Esophagus muscularis mucosa (tissue), 4 donors: ENCODE data around the gene ATF6. TPM values are rescaled to one million over a fixed set of nuclear protein-coding genes. Genes with fewer than 3 reads are reported as not detected.

ENCODE experiments used
- DNase-seq: peaks from one replicate; pipeline ENCODE4 v3.0.0-alpha.2; 2017; ENCODE audit errors: extremely low spot score
- H3K27ac ChIP-seq, 4 donors: fragments of 200-600 bp; sonication (generic); replicated peaks in 1 of 4; 1 replicate in 3 of 4; 2 replicates in 1 of 4; pipeline ENCODE4 v1.5.1; 2016 to 2019; ENCODE audit warnings: mild to moderate bottlenecking in 1 of 4
- H3K27me3 ChIP-seq, 4 donors: fragments of 200-600 bp; sonication (generic); one replicate each; pipeline versions ENCODE4 v1.5.1 to v1.6.0; 2016 to 2019
- H3K36me3 ChIP-seq, 4 donors: fragments of 200-600 bp; sonication (generic); one replicate each; pipeline ENCODE4 v1.5.1; 2016 to 2019
- H3K4me1 ChIP-seq, 4 donors: fragments of 200-600 bp; sonication (generic); one replicate each; pipeline ENCODE4 v1.5.1; 2016 to 2019
- H3K4me3 ChIP-seq, 4 donors: fragments of 200-600 bp; sonication (generic); 1 replicate in 2 of 4; 2 replicates in 2 of 4; pipeline ENCODE4 v1.5.1; 2016 to 2019; ENCODE audit warnings: mild to moderate bottlenecking in 4 of 4, moderate library complexity in 1 of 4
- H3K9me3 ChIP-seq, 4 donors: fragments of 200-600 bp; sonication (generic); 1 replicate in 3 of 4; 2 replicates in 1 of 4; pipeline ENCODE4 v1.5.1; 2016 to 2019
- EP300 ChIP-seq: sonication (generic); formaldehyde crosslinking; IDR thresholded peaks from one replicate; pipeline ENCODE4 v1.6.1; 2017; ENCODE audit warnings: antibody characterized with exemption
- POLR2A ChIP-seq: fragments of 450-650 bp; IDR thresholded peaks from one replicate; pipeline ENCODE4 v1.6.1; 2017; ENCODE audit warnings: antibody characterized with exemption, moderate library complexity, mild to moderate bottlenecking, low read depth
- POLR2AphosphoS5 ChIP-seq, 2 donors: sonication (generic); formaldehyde crosslinking; IDR thresholded peaks; one replicate each; pipeline ENCODE4 v1.6.1; 2017; ENCODE audit warnings: antibody characterized with exemption in 2 of 2
- WGBS: methylation state at CpG from one replicate; pipeline ENCODE4 v1.1.5; 2018; 5-methylcytosine and 5-hydroxymethylcytosine counted together
- intact Hi-C: fragments of 100-400 bp; cut with DNase I; formaldehyde crosslinking; loops from one replicate; pipeline ENCODE4 v1.15.1; 2023
- total RNA-seq, 4 donors: library from RNA; depleted of rRNA; stranded (reverse); fragments of >200 nt; gene quantifications; one replicate each; pipeline versions ENCODE4 v1.1.0 to v1.2.1, GENCODE V29; 2016
- TF ChIP-seq, protein P1 (sequence below), 3 experiments: fragments of 200-600 bp in 2 of 3; fragments of 450-650 bp in 1 of 3; sonication (generic) in 2 of 3; IDR thresholded peaks; one replicate each; pipeline ENCODE4 v1.5.1; 2017 to 2019; ENCODE audit warnings: antibody characterized with exemption in 3 of 3, mild to moderate bottlenecking in 2 of 3, moderate library complexity in 1 of 3

ATF6 gene
- total RNA-seq, 4 donors from 2014 or later, result 24.5 to 30.6 (median 27.4) TPM

DNA sequence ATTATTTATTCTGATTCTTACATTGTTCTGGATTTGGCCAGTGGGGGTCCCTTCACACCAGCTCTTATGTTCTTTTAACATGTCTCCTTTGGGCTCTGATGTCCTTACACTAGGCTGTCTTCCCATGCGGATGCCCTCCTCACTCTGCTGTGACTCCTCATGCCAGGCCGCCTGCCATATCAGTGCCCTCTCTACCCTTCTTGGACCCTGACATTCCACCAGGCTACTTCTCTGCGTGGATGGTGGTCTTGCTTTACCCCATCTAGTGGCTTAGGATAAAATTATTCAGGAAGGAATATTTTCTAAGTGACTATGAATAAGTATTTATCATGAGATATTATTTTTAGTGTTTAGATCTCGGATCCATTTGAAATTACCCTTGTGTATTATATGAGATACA, 21.2 kb downstream of the ATF6 start:
- no peak overlapping the region for H3K4me3 ChIP-seq
- DNase-seq, result no peak
- H3K27me3 ChIP-seq, result no peaks in the 10 kb centered on the region
- peaks cover 0 to 8% (median 7%) of the 10 kb centered on the region in 4 donors for H3K4me1 ChIP-seq
- H3K9me3 ChIP-seq, result no peaks in the 10 kb centered on the region
- WGBS, result 81% methylated on average over 4 of the region's 4 CpGs
- TF ChIP-seq POLR2AphosphoS5 (IDR thresholded peaks at IDR 0.05) (no peak), POLR2A (no peak), EP300 (no peak)
- TF ChIP-seq, protein P1, sequence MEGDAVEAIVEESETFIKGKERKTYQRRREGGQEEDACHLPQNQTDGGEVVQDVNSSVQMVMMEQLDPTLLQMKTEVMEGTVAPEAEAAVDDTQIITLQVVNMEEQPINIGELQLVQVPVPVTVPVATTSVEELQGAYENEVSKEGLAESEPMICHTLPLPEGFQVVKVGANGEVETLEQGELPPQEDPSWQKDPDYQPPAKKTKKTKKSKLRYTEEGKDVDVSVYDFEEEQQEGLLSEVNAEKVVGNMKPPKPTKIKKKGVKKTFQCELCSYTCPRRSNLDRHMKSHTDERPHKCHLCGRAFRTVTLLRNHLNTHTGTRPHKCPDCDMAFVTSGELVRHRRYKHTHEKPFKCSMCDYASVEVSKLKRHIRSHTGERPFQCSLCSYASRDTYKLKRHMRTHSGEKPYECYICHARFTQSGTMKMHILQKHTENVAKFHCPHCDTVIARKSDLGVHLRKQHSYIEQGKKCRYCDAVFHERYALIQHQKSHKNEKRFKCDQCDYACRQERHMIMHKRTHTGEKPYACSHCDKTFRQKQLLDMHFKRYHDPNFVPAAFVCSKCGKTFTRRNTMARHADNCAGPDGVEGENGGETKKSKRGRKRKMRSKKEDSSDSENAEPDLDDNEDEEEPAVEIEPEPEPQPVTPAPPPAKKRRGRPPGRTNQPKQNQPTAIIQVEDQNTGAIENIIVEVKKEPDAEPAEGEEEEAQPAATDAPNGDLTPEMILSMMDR (IDR thresholded peaks at IDR 0.05), result no peak
- intact Hi-C loops, result no loop called here
- no peak overlapping the region for H3K27ac ChIP-seq
- peaks cover 13 to 81% (median 49%) of the 10 kb centered on the region in 4 donors for H3K36me3 ChIP-seq

DNA sequence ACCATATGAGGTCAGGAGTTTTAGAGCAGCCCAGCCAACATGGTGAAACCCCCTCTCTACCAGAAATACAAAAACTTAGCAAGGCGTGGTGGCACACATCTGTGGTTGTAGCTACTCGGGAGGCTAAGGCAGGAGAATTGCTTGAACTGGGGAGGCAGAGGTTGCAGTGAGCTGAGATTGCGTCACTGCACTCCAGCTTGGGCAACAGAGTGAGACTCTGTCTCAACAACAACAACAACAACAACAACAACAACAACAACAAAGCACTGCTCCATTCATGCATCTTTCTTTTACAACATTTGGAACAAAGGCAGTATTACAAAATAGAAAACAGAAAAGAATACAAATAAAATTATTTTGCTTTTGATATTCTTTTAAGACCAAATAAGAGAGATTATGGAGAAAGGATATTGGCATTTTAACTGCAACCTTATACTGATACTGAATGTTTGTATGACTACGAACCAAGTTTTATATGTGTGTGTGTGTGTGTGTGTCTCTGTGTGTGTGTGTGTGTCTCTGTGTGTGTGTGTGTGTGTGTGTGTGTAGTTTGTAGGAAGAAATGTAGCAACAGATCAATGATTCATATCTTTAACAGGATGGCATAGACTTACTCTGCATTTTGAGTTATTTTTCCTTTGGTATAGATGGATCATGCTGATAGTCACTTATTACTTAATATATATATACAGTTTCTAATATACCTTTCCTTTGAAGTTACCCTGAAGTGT, 24.6 kb downstream of the ATF6 start:
- no peak overlapping the region for H3K27ac ChIP-seq
- no peak overlapping the region for H3K4me3 ChIP-seq
- no peak for TF ChIP-seq EP300
- TF ChIP-seq, protein P1 (IDR thresholded peaks at IDR 0.05), result no peak
- no peak for DNase-seq
- H3K27me3 ChIP-seq, result no peaks in the 10 kb centered on the region
- no peaks in the 10 kb centered on the region for H3K9me3 ChIP-seq
- intact Hi-C loops, result loop anchor here (5.0 kb wide), 1 partner anchor 232 kb away; the partner anchor contains the start of gene OLFML2B
- WGBS, result 92% methylated on average over 4 of the region's 4 CpGs
- H3K4me1 ChIP-seq, result peaks cover 0 to 14% (median 9%) of the 10 kb centered on the region in 4 donors
- peaks cover 0 to 82% (median 45%) of the 10 kb centered on the region in 4 donors for H3K36me3 ChIP-seq

GRCh38 chr1:161791904-161792655, 26.0 kb downstream of the ATF6 start:
- Histone ChIP-seq H3K27ac (no peak overlapping the region), H3K4me3 (no peak overlapping the region), H3K27me3 (no peaks in the 10 kb centered on the region), H3K36me3 (peaks cover 3 to 82% (median 44%) of the 10 kb centered on the region in 4 donors), H3K9me3 (no peaks in the 10 kb centered on the region), H3K4me1 (peaks cover 0 to 14% (median 9%) of the 10 kb centered on the region in 4 donors)
- TF ChIP-seq, protein P1 (IDR thresholded peaks at IDR 0.05), result no peak
- TF ChIP-seq POLR2A (no peak), POLR2AphosphoS5 (IDR thresholded peaks at IDR 0.05) (no peak), EP300 (no peak)
- no peak for DNase-seq
- intact Hi-C loops, result loop anchor here (2.0 to 5.0 kb wide), 2 partner anchors 230 to 245 kb away; partner anchors contain the start of gene OLFML2B
- 58% methylated on average over 5 of the region's 5 CpGs for WGBS

- Histone ChIP-seq H3K9me3 (no peaks in the 10 kb centered on the region), H3K36me3 (peaks cover 8 to 82% (median 46%) of the 10 kb centered on the region in 4 donors), H3K4me1 (peaks cover 0 to 14% (median 9%) of the 10 kb centered on the region in 4 donors), H3K27ac (no peak overlapping the region), H3K4me3 (no peak overlapping the region), H3K27me3 (no peaks in the 10 kb centered on the region)
- no peak for TF ChIP-seq POLR2AphosphoS5 (IDR thresholded peaks at IDR 0.05)
- TF ChIP-seq, protein P1 (IDR thresholded peaks at IDR 0.05), result peak; percentile 59 to 61 (median 61)
- no peak for DNase-seq
- intact Hi-C loops, result loop anchor here (2.0 to 5.0 kb wide), 2 partner anchors 230 to 244 kb away; partner anchors contain the start of gene OLFML2B
- WGBS, result 39% methylated on average over 3 of the region's 3 CpGs
These were observed 26.6 kb downstream of the ATF6 start for GRCh38 chr1:161792740-161793139.
